WERI-Rb-1 (cell line): ENCODE measurements around the gene MEX3B.

ENCODE experiments used
- DNase-seq: peaks from one replicate; pipeline ENCODE4 v3.0.0-alpha.2; 2020
- H3K27ac ChIP-seq: fragments of 250-450 bp; sonication (Bioruptor Pico); 2 replicates; pipeline ENCODE4 v1.5.1; 2020; ENCODE audit warnings: mild to moderate bottlenecking, moderate library complexity
- H3K27me3 ChIP-seq: fragments of 250-450 bp; sonication (Bioruptor Pico); 2 replicates; pipeline ENCODE4 v1.5.1; 2021; ENCODE audit warnings: mild to moderate bottlenecking, low read depth, moderate library complexity; ENCODE audit not compliant: insufficient read depth, severe bottlenecking
- H3K36me3 ChIP-seq: fragments of 250-450 bp; sonication (Bioruptor Pico); 2 replicates; pipeline ENCODE4 v1.5.1; 2020; ENCODE audit warnings: mild to moderate bottlenecking, moderate library complexity
- H3K4me3 ChIP-seq: 2 replicates; pipeline ENCODE4 v1.5.1; 2011; ENCODE audit warnings: low read depth, mild to moderate bottlenecking, control low read depth, low read length
- H3K9me3 ChIP-seq: fragments of 250-450 bp; sonication (Bioruptor Pico); 2 replicates; pipeline ENCODE4 v1.5.1; 2021; ENCODE audit warnings: mild to moderate bottlenecking, moderate library complexity; ENCODE audit not compliant: severe bottlenecking
- CTCF ChIP-seq: IDR thresholded peaks from 2 replicates; pipeline ENCODE4 v1.5.1; 2011; ENCODE audit warnings: low read depth, mild to moderate bottlenecking, control low read depth, inconsistent platforms, low read length

Gene MEX3B

GRCh38 chr15:82058026-82058425 is 12.2 kb upstream of the MEX3B start:
- H3K27ac ChIP-seq = no peak overlapping the region
- H3K27me3 ChIP-seq = no peaks in the 10 kb centered on the region
- no peaks in the 10 kb centered on the region for H3K36me3 ChIP-seq
- TF ChIP-seq CTCF = no peak
- no peaks in the 10 kb centered on the region for H3K9me3 ChIP-seq
- no peak overlapping the region for H3K4me3 ChIP-seq
- no peak for DNase-seq

GRCh38 chr15:82056958-82057823 is 11.4 kb upstream of the MEX3B start:
- Histone ChIP-seq H3K36me3 (no peaks in the 10 kb centered on the region), H3K27ac (no peak overlapping the region), H3K27me3 (no peaks in the 10 kb centered on the region), H3K4me3 (no peak overlapping the region), H3K9me3 (no peaks in the 10 kb centered on the region)
- no peak for DNase-seq
- TF ChIP-seq CTCF = no peak

GRCh38 chr15:82052751-82053150 is 6.9 kb upstream of the MEX3B start:
- no peaks in the 10 kb centered on the region for H3K27me3 ChIP-seq
- DNase-seq = no peak
- no peak overlapping the region for H3K4me3 ChIP-seq
- H3K36me3 ChIP-seq = no peaks in the 10 kb centered on the region
- no peaks in the 10 kb centered on the region for H3K9me3 ChIP-seq
- TF ChIP-seq CTCF = no peak
- no peak overlapping the region for H3K27ac ChIP-seq

GRCh38 chr15:82051664-82052063 is 5.8 kb upstream of the MEX3B start:
- Histone ChIP-seq H3K27me3 (no peaks in the 10 kb centered on the region), H3K36me3 (no peaks in the 10 kb centered on the region), H3K4me3 (no peak overlapping the region), H3K9me3 (no peaks in the 10 kb centered on the region), H3K27ac (no peak overlapping the region)
- DNase-seq = no peak
- TF ChIP-seq CTCF = no peak

GRCh38 chr15:82048811-82049210 is 3.0 kb upstream of the MEX3B start:
- DNase-seq = no peak
- peaks cover 11% of the 10 kb centered on the region for H3K36me3 ChIP-seq
- no peak overlapping the region for H3K27ac ChIP-seq
- TF ChIP-seq CTCF = no peak
- H3K4me3 ChIP-seq = no peak overlapping the region
- H3K27me3 ChIP-seq = no peaks in the 10 kb centered on the region
- no peaks in the 10 kb centered on the region for H3K9me3 ChIP-seq
